Measurements from ENCODE around the gene BLMH. TPM values are rescaled to one million over a fixed set of nuclear protein-coding genes. Genes with fewer than 3 reads are reported as not detected.

Gene BLMH
- total and polyA plus RNA-seq, 8 donors, result 11.8 to 24.6 (median 17.6) TPM

- peaks cover 0 to 2% (median 0%) of the 10 kb centered on the region in 3 donors for H3K4me1 ChIP-seq
- FAIRE-seq, result no peak
- DNase-seq, result no peak
- H3K4me3 ChIP-seq, result no peak overlapping the region
- no peaks in the 10 kb centered on the region for H3K27me3 ChIP-seq
- intact Hi-C loops (cut with DNase I), result no loop called here
- no peak overlapping the region for H3K27ac ChIP-seq
- no peaks in the 10 kb centered on the region for H3K9me3 ChIP-seq
- H3K36me3 ChIP-seq, result no peaks in the 10 kb centered on the region
- ATAC-seq, result no peak
- WGBS, 2 donors, result 53 to 56% methylated on average over 6 of the region's 6 CpGs
- TF ChIP-seq CTCF (IDR thresholded peaks at IDR 0.05), result no peak
These were observed 50.7 kb downstream of the BLMH start for GRCh38 chr17:30241051-30241450.

- H3K4me3 ChIP-seq, result no peak overlapping the region
- 84 to 90% methylated on average over 8 of the region's 8 CpGs for WGBS, 2 donors
- ATAC-seq (no peak), DNase-seq (no peak), FAIRE-seq (no peak)
- H3K27ac ChIP-seq, result no peak overlapping the region
- intact Hi-C loops (cut with DNase I), result no loop called here
- no peaks in the 10 kb centered on the region for H3K9me3 ChIP-seq
- H3K27me3 ChIP-seq, result no peaks in the 10 kb centered on the region
- no peak for TF ChIP-seq CTCF (IDR thresholded peaks at IDR 0.05)
- no peaks in the 10 kb centered on the region for H3K36me3 ChIP-seq
- peaks cover 0 to 3% (median 0%) of the 10 kb centered on the region in 3 donors for H3K4me1 ChIP-seq
These were observed 51.6 kb downstream of the BLMH start for GRCh38 chr17:30240177-30240576.

GRCh38 chr17:30239089-30239462 is 52.7 kb downstream of the BLMH start:
- Histone ChIP-seq H3K4me3 (no peak overlapping the region), H3K36me3 (no peaks in the 10 kb centered on the region), H3K27ac (no peak overlapping the region), H3K4me1 (peaks cover 0 to 3% (median 0%) of the 10 kb centered on the region in 3 donors), H3K27me3 (no peaks in the 10 kb centered on the region), H3K9me3 (no peaks in the 10 kb centered on the region)
- ATAC-seq, result no peak
- no peak for TF ChIP-seq CTCF (IDR thresholded peaks at IDR 0.05)
- intact Hi-C loops (cut with DNase I), result no loop called here
- 74 to 80% methylated on average over 5 of the region's 5 CpGs for WGBS, 2 donors
- no peak for FAIRE-seq
- DNase-seq, result no peak

DNA sequence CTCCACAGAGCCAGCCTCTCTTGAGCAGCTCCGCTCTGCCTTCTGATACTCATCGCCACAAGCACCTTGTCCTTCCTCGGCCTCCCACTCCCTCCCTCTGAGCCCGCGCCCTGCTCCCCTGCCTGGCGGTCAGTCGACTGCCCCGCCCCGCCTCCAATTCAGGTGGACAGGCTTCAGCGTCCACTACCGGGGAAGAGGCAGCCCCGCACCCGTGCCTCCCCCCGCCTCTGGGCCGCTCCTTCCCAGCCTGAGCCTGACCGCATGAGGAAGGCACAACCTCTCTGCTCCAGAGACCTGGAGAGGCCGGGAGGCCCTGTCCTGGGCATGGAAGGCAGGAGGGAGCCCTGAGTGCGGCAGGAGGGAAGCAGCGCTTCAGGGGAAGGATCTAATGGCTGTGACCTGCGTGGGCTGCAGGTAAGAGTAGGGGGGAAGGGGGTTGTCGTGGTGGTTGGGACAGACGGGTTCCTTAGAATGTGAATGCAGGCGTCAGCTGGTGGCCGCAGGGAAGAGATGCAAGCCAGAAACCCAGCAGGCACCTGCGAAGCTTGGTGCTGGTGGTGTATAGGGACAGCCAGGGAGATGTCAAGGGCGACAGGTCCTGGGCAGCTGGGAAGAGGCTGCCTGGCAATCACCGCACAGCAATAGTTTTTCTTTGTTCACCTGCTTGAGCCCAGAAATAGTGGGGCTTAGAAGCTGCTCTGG is 53.2 kb downstream of the BLMH start:
- ATAC-seq (no peak), FAIRE-seq (no peak), DNase-seq (no peak)
- Histone ChIP-seq H3K36me3 (no peaks in the 10 kb centered on the region), H3K27me3 (no peaks in the 10 kb centered on the region), H3K4me3 (no peak overlapping the region), H3K4me1 (peaks cover 0 to 3% (median 0%) of the 10 kb centered on the region in 3 donors), H3K9me3 (no peaks in the 10 kb centered on the region), H3K27ac (no peak overlapping the region)
- no peak for TF ChIP-seq CTCF (IDR thresholded peaks at IDR 0.05)
- WGBS, 2 donors, result 55 to 63% methylated on average over 27 of the region's 27 CpGs
- intact Hi-C loops (cut with DNase I), result no loop called here

- no peak for TF ChIP-seq CTCF (IDR thresholded peaks at IDR 0.05)
- FAIRE-seq (no peak), ATAC-seq (no peak), DNase-seq (no peak)
- Histone ChIP-seq H3K27ac (no peak overlapping the region), H3K4me1 (peaks cover 0 to 3% (median 0%) of the 10 kb centered on the region in 3 donors), H3K27me3 (no peaks in the 10 kb centered on the region), H3K4me3 (no peak overlapping the region), H3K36me3 (no peaks in the 10 kb centered on the region), H3K9me3 (no peaks in the 10 kb centered on the region)
- WGBS, 2 donors, result 48 to 65% methylated on average over 7 of the region's 7 CpGs
- intact Hi-C loops (cut with DNase I), result no loop called here
These were observed 53.8 kb downstream of the BLMH start for GRCh38 chr17:30238003-30238344.
